A549 treated with GW870086 at 1 μM for 4 hours (cell line): ENCODE data around the gene EIF5A. TPM values are rescaled to one million over a fixed set of nuclear protein-coding genes. Genes with fewer than 3 reads are reported as not detected.

Source experiments
- total RNA-seq: library from RNA; stranded (reverse); fragments of 200-300 nt; extraction: Qiagen RNA extraction; gene quantifications from 5 replicates; pipeline ENCODE4 v1.2.3, GENCODE V29; 2022; ENCODE audit warnings: low read depth

The EIF5A gene
- total RNA-seq = 1,622 to 1,789 TPM (median 1,677 TPM) in 5 replicates

DNA sequence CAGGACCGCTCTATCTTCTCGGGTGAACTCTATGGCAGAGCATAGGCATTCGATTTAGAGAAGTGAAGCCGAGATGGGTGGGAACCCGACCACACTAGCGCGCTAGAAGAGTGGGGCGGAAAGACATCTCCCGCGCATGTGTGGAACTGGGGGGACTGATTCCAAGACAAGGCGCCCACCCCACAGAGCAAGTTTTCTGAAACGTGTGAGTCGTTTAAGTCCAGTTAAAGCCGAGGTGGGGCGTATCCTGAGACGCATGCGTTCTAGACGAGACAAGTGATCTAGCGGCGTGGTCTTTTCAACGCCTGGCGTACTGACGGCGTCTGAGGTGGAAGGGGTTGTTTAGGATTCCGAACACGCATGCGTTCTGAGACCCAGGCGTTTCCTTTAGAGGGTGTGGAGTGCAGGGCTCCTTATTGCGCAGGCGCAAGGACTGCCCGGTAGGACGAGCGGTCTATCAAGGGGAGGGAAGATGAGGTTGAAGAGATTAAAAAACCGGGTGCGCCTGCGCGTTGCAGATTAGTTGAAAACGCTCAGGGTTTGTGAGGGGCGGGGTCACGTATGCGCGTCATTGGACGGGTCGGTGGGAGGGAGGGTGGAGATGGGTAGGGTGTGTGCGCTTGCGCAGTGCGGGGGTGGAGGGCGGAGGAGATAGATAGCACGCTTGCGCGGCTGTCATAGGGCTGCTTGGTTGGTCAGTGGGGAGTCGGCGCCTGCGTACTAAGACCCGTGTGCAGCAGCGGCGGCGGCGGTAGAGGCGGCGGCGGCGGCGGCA, at the start of gene EIF5A:
Gene EIF5A, plus strand, starts transcription at position 718 of the 775 bp plus-strand sequence. CDS start 2,008 bp downstream, outside the sequence.

DNA sequence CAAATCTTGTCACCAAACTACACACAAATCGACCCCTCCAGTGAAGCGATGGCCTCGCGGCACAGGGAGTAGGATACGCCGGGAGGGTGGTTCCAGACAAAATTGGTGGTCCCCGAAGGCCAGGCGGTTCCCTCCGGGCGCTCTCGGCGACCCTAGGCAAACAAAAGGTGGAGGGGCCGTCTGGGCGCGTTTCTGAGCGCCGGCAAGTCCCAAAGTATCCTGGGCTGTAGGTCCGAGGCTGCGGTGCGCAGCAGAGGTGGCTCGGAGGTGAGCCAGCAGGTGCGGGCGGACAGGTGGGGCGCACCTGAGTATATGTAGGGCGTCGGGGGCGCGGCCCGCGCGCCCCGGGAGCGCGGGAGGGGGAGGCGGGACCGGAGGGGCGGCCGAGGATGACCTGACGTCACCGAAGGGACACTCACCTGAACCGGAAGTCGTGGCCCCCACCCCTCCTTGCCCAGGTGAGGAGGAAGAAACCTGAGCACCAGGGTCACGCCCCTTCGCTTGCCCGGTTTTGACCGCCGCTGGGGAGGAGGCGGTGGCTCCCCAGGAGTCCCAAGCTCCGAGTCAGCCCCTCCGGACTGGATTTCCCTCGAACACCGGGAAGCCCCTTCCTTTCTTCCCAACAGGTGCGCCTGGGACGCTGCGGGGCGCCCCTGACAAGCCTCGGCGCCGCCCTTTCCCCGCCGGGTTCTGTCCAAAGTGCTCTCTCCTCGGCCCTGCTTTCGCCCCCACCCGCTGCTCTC, 45.1 kb upstream of the EIF5A start, which contains the start of gene CLDN7:
Gene CLDN7, minus strand, starts transcription at position 287 of the 743 bp plus-strand sequence. CDS start 435 bp downstream, outside the sequence.

DNA sequence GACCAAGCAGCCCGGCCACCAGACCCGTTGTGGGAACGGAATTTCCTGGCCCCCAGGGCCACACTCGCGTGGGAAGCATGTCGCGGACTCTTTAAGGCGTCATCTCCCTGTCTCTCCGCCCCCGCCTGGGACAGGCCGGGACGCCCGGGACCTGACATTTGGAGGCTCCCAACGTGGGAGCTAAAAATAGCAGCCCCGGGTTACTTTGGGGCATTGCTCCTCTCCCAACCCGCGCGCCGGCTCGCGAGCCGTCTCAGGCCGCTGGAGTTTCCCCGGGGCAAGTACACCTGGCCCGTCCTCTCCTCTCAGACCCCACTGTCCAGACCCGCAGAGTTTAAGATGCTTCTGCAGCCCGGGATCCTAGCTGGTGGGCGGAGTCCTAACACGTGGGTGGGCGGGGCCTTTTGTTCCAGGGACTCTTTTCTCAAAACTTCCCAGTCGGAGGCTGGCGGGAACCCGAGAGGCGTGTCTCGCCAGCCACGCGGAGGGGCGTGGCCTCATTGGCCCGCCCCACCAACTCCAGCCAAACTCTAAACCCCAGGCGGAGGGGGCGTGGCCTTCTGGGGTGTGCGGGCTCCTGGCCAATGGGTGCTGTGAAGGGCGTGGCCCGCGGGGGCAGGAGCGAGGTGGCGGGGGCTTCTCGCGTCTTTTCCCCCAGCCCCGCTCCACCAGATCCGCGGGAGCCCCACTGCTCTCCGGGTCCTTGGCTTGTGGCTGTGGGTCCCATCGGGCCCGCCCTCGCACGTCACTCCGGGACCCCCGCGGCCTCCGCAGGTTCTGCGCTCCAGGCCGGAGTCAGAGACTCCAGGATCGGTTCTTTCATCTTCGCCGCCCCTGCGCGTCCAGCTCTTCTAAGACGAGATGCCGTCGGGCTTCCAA, 26.1 kb upstream of the EIF5A start, which contains the start of gene SLC2A4:
Gene SLC2A4, plus strand, starts transcription at position 645 of the 879 bp plus-strand sequence. Its CDS starts 217 bp downstream, at position 862.

GRCh38 chr17:7294614-7295153, 12.7 kb upstream of the EIF5A start, which contains the start of gene YBX2:
YBX2 (minus strand) TSS chr17:7294639; CDS start chr17:7294500, 139 bp downstream.

GRCh38 chr17:7314719-7315569, 7.5 kb downstream of the EIF5A start, which contains the start of gene GPS2:
GPS2 (minus strand) TSS chr17:7315360; CDS start chr17:7315052, 308 bp downstream.

DNA sequence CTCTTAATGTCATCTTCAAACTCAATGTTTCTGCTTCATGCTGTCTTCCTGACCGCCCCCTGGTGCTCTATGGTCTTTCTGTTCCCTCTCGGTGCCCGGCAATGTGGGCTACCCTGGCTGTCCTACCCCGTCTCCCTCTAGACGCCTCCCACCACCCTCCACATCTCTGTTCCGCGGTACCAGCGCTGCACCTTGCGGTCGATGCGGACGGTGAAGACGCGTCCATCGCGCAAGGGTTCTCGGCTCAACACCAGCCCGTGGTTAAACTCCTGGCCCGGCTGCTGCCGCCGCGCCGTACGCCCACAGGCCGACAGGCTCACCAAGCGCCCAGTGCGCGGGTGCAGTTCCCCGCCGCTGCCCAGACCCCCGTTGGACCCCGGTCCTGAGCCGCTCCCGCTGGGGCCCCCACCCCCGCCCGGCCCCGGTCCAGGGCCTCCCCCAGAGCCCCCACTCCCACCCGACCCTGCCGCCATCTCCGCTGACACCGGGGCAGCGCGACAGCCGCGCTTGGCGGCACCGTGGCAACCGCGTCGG, 21.5 kb downstream of the EIF5A start, which contains the start of gene NEURL4:
Gene NEURL4, minus strand, starts transcription at position 496 of the 534 bp plus-strand sequence. Its CDS starts 23 bp downstream, at position 473.

DNA sequence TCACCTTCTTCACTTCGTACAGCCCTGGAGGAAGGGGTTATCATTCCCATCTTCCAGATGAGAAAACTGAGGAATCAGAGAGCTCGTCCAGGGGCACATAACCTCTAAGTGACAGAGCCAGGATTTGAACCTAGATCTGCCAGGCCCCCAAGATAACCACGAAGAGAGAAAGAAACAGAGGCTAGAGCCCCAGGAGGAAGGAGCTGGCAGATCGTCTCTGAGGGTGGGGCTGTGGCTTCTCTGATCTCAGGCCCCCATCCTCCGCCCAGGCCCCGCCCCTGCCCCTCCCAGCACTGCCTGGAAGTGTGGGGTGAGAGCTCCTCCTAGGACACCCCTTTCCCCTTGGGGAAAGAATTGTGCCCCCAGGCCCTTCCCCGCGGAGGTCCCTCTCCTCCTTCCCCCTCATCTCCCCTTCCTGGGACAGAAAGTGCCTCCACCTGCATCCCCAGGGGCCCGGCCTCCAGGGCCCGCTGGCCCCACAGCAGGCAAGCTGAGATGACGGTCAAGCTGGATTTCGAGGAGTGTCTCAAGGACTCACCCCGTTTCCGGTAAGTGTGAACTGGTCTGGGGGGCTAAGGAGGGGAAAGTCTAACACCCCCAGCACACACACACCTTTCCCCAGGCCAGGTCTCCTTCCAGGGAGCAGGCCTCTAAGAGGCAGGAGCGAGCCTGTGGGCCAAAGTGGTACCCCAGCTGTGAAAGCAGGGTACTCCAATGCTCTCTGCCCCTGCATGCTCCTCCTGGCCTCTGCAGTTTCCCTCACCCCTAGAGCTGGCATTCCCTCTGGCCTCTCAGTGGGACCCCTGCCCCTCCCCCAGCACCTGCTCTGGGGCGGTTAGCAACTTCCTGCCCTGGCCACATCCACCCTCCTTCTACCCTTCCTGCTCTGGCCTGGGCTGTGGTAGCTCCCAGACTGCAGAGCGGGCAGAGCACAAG, 29.1 kb downstream of the EIF5A start, which contains the start of gene ACAP1:
Gene ACAP1, plus strand, starts transcription at position 290 of the 936 bp plus-strand sequence. Its CDS starts 206 bp downstream, at position 496.

DNA sequence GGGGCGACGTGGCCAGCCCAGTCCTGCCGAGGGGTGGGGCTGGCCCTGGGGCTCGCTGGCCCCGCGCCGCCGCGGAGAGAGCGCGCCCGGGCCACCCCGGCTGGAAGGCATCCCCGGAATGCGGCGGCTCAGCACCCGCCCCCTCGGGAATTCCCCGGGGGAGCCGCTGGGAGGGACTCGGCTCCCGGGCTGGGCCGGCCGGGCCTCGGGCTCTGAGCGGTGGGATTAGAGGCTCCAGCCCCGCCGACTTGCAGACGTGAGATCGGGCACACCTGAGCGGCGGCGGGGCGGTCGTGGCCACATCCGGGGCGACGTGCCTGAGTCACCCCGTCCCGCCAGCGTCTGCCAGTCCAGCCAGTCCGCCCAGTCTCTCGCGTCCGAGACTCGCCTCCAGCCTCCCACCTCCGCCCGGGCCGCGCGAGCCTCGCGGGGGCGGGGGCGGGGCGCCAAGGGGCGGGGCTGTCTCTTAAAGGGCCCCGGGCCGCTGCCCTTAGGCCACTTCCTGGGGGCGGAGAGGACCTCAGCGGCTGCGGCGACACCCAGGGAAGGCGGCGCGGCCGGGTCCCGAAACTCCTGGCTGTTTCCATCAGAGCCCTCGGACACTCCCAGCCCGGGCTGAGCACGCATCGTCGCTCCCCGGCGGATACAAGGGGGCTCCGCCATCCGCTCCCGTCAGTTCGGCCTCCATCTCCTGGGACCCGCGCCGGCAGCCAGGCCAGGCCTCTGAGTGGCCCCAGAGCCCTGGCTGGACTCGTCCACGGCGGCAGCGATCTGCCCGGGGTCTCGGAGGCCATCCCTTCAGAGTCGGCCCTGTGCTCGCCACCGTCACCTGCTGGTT, 44.5 kb downstream of the EIF5A start, which contains the start of gene KCTD11:
Gene KCTD11, plus strand, starts transcription at position 498 of the 838 bp plus-strand sequence.

GRCh38 chr17:7355053-7355452, 47.6 kb downstream of the EIF5A start, which contains the start of gene TMEM95:
TMEM95 (plus strand) TSS chr17:7355156; CDS start chr17:7355205, 49 bp downstream.

Other genes starting within 250 kb of the EIF5A start
- not detected in 5 replicates for gene CLEC10A, start 227.4 kb upstream of the EIF5A start, total RNA-seq
- 0.10 to 0.35 TPM in 2 of 5 replicates, not detected in the others for gene ASGR2, start 192.8 kb upstream of the EIF5A start, total RNA-seq
- 0.78 to 1.4 TPM (median 0.87 TPM) in 5 replicates for gene ASGR1, start 128.3 kb upstream of the EIF5A start, total RNA-seq
- 4.8 to 8.2 TPM (median 6.7 TPM) in 5 replicates for gene DLG4, start 87.8 kb upstream of the EIF5A start, total RNA-seq
- gene ACADVL, start 87.7 kb upstream of the EIF5A start, total RNA-seq = 328 to 426 TPM (median 419 TPM) in 5 replicates
- 31.8 to 38.4 TPM (median 37.3 TPM) in 5 replicates for gene DVL2, start 73.1 kb upstream of the EIF5A start, total RNA-seq
- gene PHF23, start 68.2 kb upstream of the EIF5A start, total RNA-seq = 80.8 to 113 TPM (median 94.7 TPM) in 5 replicates
- 629 to 795 TPM (median 688 TPM) in 5 replicates for gene GABARAP, start 65.2 kb upstream of the EIF5A start, total RNA-seq
- 209 to 247 TPM (median 236 TPM) in 5 replicates for gene CTDNEP1, start 55.9 kb upstream of the EIF5A start, total RNA-seq
- gene ELP5, start 55.4 kb upstream of the EIF5A start, total RNA-seq = 124 to 134 TPM (median 126 TPM) in 5 replicates
- gene CLDN7, start 45.1 kb upstream of the EIF5A start, total RNA-seq = 1.7 to 2.5 TPM (median 2.1 TPM) in 5 replicates
- 0.17 to 0.64 TPM (median 0.45 TPM) in 5 replicates for gene SLC2A4, start 25.9 kb upstream of the EIF5A start, total RNA-seq
- gene YBX2, start 13.0 kb upstream of the EIF5A start, total RNA-seq = 0.22 to 0.91 TPM (median 0.52 TPM) in 5 replicates
- gene GPS2, start 7.7 kb downstream of the EIF5A start, total RNA-seq = 84.7 to 101 TPM (median 95.3 TPM) in 5 replicates
- 25.3 to 31.6 TPM (median 30.1 TPM) in 5 replicates for gene NEURL4, start 21.7 kb downstream of the EIF5A start, total RNA-seq
- gene ACAP1, start 28.9 kb downstream of the EIF5A start, total RNA-seq = 1.7 to 5.4 TPM (median 3.1 TPM) in 5 replicates
- gene KCTD11, start 44.5 kb downstream of the EIF5A start, total RNA-seq = 9.4 to 13.4 TPM (median 10.7 TPM) in 5 replicates
- gene TMEM95, start 47.5 kb downstream of the EIF5A start, total RNA-seq = not detected in 5 replicates
- 1.4 to 2.0 TPM (median 1.5 TPM) in 5 replicates for gene TNK1, start 73.5 kb downstream of the EIF5A start, total RNA-seq
- 38.1 to 44.3 TPM (median 41.3 TPM) in 5 replicates for gene PLSCR3, start 86.9 kb downstream of the EIF5A start, total RNA-seq
- 202 to 227 TPM (median 216 TPM) in 5 replicates for gene TMEM256, start 96.5 kb downstream of the EIF5A start, total RNA-seq
- 13.2 to 18.5 TPM (median 17.1 TPM) in 5 replicates for gene NLGN2, start 100.2 kb downstream of the EIF5A start, total RNA-seq
- 0.14 TPM in 1 of 5 replicates, not detected in the others for gene SPEM1, start 112.7 kb downstream of the EIF5A start, total RNA-seq
- 0.14 TPM in 1 of 5 replicates, not detected in the others for gene SPEM2, start 118.0 kb downstream of the EIF5A start, total RNA-seq
- not detected in 5 replicates for gene SPEM3, start 121.2 kb downstream of the EIF5A start, total RNA-seq
- 10.2 to 13.7 TPM (median 12.1 TPM) in 5 replicates for gene TMEM102, start 127.8 kb downstream of the EIF5A start, total RNA-seq
- 0.43 to 1.3 TPM (median 1.1 TPM) in 5 replicates for gene FGF11, start 131.9 kb downstream of the EIF5A start, total RNA-seq
- gene CHRNB1, start 137.4 kb downstream of the EIF5A start, total RNA-seq = 7.3 to 11.0 TPM (median 9.1 TPM) in 5 replicates
- 18.5 to 23.4 TPM (median 22.7 TPM) in 5 replicates for gene ZBTB4, start 172.0 kb downstream of the EIF5A start, total RNA-seq
- not detected in 5 replicates for gene SLC35G6, start 173.8 kb downstream of the EIF5A start, total RNA-seq
- 63.4 to 76.8 TPM (median 71.8 TPM) in 5 replicates for gene POLR2A, start 176.7 kb downstream of the EIF5A start, total RNA-seq
- gene TNFSF12, start 241.4 kb downstream of the EIF5A start, total RNA-seq = 9.1 to 12.2 TPM (median 10.8 TPM) in 5 replicates